Measurements from ENCODE around the gene TRAPPC2B. TPM values are rescaled to one million over a fixed set of nuclear protein-coding genes. Genes with fewer than 3 reads are reported as not detected.
A peak's percentile ranks its signal among the peaks of the same experiment; 100 is the strongest.

TRAPPC2B gene
- total RNA-seq, 1 donor from 2014 or later, result 12.3 TPM

DNA sequence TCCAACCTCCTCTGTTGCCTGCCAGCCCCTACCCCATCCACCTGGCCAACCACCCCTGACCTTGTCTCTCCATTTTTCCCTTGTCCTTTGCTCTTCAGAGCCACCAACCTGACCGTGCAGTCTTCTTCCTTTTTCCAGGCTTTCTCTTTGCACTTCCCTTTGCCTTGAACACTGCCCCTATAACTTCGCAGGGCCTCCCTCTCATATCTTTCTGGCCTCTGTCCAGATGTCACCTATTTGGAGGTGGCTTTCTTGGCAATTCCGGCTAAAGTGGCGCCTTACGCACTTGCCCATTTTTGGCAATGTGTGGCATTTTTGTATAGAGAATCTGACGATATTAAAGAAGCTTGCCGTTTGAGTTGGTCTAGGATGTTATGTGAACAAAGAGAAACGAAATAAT, 42.2 kb upstream of the TRAPPC2B start:
- no peak for DNase-seq (ENCODE audit: extremely low spot score, unreplicated experiment)
- Mint-ChIP-seq H3K36me3 (peaks cover 9% of the 10 kb centered on the region), H3K4me1 (ENCODE audit: unreplicated experiment) (peaks cover 17% of the 10 kb centered on the region), H3K4me3 (peak overlapping the region; percentile 89), H3K27me3 (peaks cover 15% of the 10 kb centered on the region), H3K9me3 (no peaks in the 10 kb centered on the region), H3K27ac (peak overlapping the region; percentile 97)
- TF ChIP-seq, protein P1, sequence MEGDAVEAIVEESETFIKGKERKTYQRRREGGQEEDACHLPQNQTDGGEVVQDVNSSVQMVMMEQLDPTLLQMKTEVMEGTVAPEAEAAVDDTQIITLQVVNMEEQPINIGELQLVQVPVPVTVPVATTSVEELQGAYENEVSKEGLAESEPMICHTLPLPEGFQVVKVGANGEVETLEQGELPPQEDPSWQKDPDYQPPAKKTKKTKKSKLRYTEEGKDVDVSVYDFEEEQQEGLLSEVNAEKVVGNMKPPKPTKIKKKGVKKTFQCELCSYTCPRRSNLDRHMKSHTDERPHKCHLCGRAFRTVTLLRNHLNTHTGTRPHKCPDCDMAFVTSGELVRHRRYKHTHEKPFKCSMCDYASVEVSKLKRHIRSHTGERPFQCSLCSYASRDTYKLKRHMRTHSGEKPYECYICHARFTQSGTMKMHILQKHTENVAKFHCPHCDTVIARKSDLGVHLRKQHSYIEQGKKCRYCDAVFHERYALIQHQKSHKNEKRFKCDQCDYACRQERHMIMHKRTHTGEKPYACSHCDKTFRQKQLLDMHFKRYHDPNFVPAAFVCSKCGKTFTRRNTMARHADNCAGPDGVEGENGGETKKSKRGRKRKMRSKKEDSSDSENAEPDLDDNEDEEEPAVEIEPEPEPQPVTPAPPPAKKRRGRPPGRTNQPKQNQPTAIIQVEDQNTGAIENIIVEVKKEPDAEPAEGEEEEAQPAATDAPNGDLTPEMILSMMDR (conservative IDR thresholded peaks at IDR 0.05), result no peak

DNA sequence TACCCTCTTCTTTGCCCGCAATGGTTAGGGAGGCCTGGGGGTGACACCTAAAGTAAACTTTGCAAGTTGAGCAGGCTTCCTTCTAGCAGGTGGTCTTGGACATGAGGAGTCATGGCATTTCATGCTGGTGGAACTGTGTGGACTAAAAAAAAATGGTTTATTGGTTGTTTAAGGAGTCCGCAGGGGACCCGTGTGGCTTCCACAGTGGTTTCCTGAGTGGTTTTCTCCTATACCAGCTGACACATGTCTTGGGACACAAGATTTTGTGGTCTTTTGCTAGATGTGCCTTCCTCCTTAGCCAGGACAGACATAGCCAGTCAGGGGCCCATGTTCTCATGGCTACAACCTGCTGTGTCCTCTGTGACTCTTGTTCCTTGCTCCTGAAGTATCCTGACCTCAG, 41.6 kb upstream of the TRAPPC2B start:
- Mint-ChIP-seq H3K4me1 (ENCODE audit: unreplicated experiment) (peaks cover 17% of the 10 kb centered on the region), H3K36me3 (peaks cover 9% of the 10 kb centered on the region), H3K9me3 (no peaks in the 10 kb centered on the region), H3K4me3 (peak overlapping the region; percentile 89), H3K27me3 (peaks cover 10% of the 10 kb centered on the region), H3K27ac (peak overlapping the region; percentile 97)
- no peak for DNase-seq (ENCODE audit: extremely low spot score, unreplicated experiment)
- TF ChIP-seq, protein P1 (conservative IDR thresholded peaks at IDR 0.05), result no peak

DNA sequence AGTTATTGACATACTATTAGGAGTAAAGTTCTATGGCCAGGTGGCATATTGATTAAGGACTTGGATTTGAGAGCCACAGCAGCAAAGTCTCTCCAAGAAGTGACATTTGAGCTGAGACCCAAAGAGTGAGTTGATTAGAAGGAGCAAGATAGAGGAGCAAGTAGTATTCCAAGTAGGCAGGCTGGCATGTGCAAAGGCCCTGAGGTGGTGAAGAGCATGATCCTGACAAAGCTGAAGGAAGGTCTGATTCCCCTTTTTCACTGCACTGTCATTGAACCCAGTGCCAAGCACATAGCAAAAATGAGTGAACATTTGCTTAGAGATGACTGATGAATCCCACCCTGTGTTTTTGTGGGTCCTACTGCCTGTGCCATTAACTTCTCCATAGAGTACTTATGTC, 38.4 kb upstream of the TRAPPC2B start:
- H3K4me3 Mint-ChIP-seq, result no peak overlapping the region
- H3K9me3 Mint-ChIP-seq, result no peaks in the 10 kb centered on the region
- TF ChIP-seq, protein P1 (conservative IDR thresholded peaks at IDR 0.05), result no peak
- H3K4me1 Mint-ChIP-seq (ENCODE audit: unreplicated experiment), result peaks cover 14% of the 10 kb centered on the region
- no peak for DNase-seq (ENCODE audit: extremely low spot score, unreplicated experiment)
- no peaks in the 10 kb centered on the region for H3K27me3 Mint-ChIP-seq
- no peak overlapping the region for H3K27ac Mint-ChIP-seq
- peaks cover 35% of the 10 kb centered on the region for H3K36me3 Mint-ChIP-seq

DNA sequence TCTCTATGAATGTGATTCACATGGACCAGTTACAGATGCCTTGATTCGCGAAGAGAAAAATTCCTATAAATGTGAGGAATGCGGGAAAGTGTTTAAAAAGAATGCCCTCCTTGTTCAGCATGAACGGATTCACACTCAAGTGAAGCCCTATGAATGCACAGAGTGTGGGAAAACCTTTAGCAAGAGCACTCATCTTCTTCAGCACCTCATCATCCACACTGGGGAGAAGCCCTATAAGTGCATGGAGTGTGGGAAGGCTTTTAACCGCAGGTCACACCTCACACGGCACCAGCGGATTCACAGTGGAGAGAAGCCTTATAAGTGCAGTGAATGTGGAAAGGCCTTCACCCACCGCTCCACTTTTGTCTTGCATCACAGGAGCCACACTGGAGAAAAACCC, 35.4 kb upstream of the TRAPPC2B start:
- Mint-ChIP-seq H3K4me1 (ENCODE audit: unreplicated experiment) (no peaks in the 10 kb centered on the region), H3K27me3 (no peaks in the 10 kb centered on the region), H3K9me3 (no peaks in the 10 kb centered on the region), H3K27ac (no peak overlapping the region), H3K4me3 (no peak overlapping the region), H3K36me3 (peaks cover 35% of the 10 kb centered on the region)
- TF ChIP-seq, protein P1 (conservative IDR thresholded peaks at IDR 0.05), result no peak
- DNase-seq (ENCODE audit: extremely low spot score, unreplicated experiment), result no peak

DNA sequence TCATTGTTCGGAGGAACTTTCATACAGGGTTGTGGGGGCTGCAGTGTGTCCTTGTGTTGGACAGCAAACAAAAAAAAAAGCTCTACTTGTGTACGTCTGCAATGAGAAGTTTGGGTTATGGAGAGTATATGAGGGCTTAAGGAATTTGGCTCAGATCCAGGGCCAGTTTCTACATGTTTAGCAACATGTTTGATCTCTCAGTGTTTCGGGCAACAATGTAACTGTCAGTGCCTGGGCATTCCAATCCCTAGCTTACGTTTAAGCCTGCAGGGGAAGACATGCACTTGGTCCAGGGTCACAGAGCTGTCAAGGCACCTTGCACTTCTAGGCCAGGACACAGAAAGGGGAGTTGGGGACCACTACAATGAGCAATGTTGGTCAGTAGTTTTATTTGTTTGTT, 29.2 kb upstream of the TRAPPC2B start:
- DNase-seq (ENCODE audit: extremely low spot score, unreplicated experiment), result no peak
- H3K4me1 Mint-ChIP-seq (ENCODE audit: unreplicated experiment), result peaks cover 5% of the 10 kb centered on the region
- H3K9me3 Mint-ChIP-seq, result peaks cover 3% of the 10 kb centered on the region
- H3K27me3 Mint-ChIP-seq, result no peaks in the 10 kb centered on the region
- peak overlapping the region; percentile 71 for H3K27ac Mint-ChIP-seq
- peak overlapping the region; percentile 50 for H3K4me3 Mint-ChIP-seq
- H3K36me3 Mint-ChIP-seq, result peaks cover 9% of the 10 kb centered on the region
- TF ChIP-seq, protein P1 (conservative IDR thresholded peaks at IDR 0.05), result no peak

DNA sequence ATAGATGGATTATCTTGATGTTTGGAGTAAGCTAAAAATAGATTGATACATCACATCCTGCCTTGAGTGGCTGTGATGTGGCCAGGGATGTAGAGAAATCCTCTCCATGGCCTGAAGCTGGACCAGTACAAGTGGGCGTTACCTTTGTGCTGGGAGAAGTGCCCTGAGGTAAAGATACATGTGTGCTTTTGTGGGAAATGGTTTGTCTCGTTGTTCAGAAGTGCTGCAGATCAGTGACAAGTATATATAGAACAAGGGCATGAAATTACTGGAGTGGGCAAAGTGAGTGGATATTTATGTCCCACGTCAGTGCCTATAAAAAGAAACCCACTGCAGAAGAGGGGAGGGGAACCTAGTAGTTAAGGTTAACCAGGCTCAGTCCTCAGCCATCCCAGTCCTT, 24.5 kb upstream of the TRAPPC2B start:
- DNase-seq (ENCODE audit: extremely low spot score, unreplicated experiment), result no peak
- Mint-ChIP-seq H3K9me3 (peaks cover 3% of the 10 kb centered on the region), H3K27me3 (peaks cover 5% of the 10 kb centered on the region), H3K4me3 (no peak overlapping the region), H3K27ac (no peak overlapping the region), H3K4me1 (ENCODE audit: unreplicated experiment) (peaks cover 5% of the 10 kb centered on the region), H3K36me3 (peaks cover 3% of the 10 kb centered on the region)
- TF ChIP-seq, protein P1 (conservative IDR thresholded peaks at IDR 0.05), result no peak

Data from type B pancreatic cell (in vitro differentiated cells).